ENCODE data around the gene GRM1.
"Not testable (repeated sequence)": the region's sequence is repeated elsewhere in the genome, so short reads cannot be mapped to it uniquely, and the experiment has no call there.

The GRM1 gene

DNA sequence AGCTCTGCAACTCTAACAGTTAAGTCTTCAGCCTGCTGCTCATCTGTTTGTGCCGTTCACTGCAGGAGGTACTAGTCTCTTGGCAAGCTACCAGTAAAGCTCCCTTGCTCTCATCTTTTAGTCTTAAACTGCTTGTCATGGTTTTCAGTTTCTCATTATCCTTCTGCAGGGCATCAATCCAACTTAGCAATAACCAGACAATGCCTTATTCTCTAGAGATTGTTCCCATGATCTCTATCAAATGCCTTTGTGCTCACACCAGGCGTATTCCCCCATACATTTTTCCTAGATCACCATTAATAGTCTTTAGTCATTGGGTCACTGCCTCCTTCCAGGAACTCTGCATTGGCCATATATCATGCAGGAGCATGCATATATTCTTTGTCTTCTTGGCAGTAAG is 171.3 kb downstream of the GRM1 start:
- FAIRE-seq: no peak

DNA sequence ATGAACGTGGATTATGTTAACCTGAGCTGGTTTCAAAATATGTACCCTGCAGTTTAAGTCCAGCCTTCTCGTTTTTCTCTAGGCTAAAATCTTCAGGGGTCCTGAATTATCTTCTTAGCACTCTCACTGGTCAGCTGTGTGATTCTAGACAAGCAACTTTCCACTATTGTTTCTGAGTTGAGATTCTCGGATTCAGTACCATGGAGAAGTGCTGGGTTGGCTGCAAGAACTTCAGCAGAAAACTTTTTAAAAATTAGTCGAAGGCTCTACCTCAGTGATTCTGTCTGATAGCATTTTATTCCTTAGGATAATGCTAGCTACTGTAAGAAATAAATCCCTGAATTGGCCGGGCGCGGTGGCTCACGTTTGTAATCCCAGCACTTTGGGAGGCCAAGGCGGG is 173.7 kb downstream of the GRM1 start:
- FAIRE-seq: no peak

DNA sequence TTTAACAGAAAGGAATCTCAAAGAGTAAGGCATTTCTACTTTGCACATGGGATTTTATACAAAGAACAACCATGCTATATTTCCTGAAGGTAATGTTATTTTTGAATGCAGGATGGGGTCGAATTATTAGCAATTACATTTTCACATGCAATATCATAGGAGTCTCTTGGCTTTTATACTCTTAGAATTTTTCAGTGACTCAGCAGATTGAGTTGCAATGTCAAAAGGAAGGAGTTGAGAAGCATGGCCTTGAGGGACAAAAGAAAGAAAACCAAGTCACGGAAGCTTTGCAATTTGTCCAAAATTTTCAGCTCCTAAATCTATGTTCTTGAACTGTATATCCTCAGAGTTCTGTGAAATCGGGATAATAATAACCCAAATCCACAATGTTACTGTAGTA is 181.1 kb downstream of the GRM1 start:
- no peak for FAIRE-seq

DNA sequence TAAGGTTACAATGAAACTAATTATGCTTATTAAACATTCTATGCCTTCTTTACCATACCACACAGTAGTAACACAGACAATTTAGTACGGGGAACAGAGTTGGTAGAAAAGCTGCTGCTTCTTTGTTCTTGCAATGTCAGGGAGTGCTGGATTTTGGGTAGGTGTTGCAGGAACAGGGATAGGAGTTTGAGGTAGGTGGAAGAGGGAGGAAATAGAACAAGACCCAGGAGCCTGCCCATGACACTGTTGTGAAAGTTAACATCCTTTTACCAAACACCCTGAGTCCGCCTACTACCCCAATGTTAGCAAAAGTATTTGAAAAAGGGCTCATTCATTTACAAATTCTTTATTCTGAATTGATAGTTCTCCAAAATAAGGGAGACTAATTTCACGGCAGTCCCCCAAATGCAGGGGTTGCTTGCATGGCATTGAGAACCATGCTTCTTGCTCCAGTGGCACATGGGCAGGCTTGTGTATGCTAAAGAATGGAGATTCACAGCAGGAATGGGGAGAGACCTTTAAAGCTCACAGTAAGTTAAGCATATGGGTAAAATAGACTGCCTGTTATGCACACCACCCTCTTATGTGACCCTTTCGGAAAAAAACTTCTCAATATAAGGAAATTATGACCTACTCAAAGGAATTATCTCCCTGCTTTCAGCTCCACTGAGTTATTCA is 181.7 kb downstream of the GRM1 start:
- no peak for FAIRE-seq

DNA sequence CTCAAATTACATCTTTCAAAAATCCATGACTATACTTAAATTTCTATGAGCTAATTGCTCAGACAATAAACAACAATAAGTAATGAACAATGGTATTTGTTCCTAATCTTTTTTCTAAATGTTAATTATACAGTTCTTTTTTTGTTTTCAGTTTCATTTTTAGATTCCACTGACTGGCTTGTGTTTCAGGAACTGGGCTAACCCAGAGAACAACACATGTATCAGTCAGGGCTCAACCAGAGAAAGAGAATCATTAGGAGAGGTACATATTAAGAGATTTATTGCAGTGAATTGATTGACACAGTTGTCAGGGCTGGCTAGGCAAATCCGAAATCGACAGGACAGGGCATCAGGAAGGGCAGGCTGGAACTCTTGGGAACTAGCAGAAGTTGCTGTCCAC is 182.8 kb downstream of the GRM1 start:
- no peak for FAIRE-seq

DNA sequence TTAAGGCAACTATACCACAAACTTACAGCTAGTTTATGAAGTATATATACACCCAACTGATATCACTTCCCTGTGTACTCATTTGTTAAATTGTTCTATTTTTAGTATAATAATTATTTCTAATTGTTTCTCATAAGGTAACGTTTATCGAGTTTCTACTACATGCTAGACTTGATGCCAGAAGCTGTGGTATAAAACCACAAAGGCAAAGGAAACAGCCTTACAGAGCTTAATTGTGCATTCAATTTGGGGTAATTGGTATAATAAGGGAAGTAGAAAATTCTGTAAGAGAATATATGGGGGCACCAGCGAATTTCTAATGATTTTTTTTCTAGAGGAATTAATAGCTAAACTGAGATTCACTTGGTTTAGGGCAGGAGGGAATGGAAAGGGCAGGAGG is 183.9 kb downstream of the GRM1 start:
- no peak for FAIRE-seq

DNA sequence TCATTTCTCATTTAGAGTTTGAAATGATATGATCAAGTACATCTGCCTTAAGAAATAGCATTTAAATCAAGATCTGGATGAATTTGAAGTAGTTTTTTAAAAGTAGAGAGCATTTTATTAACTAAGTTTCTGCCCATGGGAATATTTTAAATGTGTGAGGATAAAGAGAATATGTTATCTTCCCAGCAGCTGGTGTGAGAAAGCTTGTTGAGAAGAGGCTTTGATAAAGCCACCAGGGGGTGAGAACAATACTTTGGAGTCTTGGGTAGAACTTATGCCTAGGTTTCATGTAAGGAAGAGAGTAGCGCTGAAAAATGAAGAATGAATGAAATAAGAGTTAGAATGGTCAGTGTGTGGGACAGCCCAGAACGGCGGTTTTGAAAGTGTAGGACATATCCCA is 190.2 kb downstream of the GRM1 start:
- no peak for FAIRE-seq

DNA sequence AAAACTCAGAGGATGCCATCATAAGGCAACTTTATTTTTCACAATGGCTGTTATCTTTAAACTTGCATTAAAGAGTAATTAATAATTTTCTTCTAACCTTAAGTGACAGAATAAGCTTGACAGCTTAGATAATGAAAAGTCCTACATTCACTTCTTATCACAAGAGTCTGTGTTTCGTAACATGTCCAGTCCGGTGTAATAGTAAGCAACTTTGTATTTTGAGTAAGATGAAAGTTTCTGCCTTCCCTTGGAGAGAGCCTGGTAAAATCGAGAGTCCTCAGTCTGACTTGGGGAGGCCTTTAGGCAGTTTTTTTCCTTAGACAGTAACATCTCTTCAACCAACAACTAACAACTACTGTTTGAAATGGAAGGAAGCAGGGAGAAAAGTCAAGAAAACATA is 195.6 kb downstream of the GRM1 start:
- FAIRE-seq: no peak

DNA sequence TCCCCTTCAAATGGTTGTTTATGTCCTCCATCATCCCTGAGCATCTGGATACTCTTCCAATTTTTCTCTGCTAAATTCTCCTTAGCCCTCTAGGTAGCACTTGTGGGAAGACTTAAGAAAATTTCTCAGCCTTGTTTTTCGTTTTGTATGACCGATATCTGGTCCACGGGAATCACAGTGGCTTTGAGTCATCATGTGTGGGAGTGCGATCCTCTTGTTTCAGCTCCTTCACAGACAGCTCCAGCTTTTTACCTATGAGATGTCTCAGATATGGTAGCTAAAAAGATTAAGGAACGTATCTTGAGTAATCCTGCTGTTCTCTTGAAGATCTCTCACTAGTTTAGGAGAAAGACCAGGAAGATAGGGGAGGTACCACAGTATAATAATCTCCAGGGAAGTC is 196.1 kb downstream of the GRM1 start:
- no peak for FAIRE-seq

DNA sequence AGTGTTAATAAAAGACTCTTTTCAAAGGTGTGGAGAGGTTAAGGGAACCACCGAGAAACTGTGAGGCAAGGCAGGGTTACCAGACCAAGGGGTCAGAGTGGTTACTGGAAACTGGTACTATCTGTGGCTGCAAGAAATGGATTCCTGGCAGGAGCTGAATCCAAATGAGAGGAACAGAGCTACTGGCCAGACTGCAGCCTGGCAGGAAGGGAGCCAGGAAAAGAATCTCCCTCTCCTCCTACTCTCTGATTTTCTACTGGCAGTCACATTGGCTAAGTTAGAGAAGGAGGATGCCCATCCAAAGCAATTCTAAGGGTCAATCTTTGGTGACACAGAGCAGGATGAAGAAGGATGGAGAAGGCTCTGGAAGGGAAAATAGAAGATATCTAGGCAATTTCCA is 211.5 kb downstream of the GRM1 start:
- FAIRE-seq: no peak

DNA sequence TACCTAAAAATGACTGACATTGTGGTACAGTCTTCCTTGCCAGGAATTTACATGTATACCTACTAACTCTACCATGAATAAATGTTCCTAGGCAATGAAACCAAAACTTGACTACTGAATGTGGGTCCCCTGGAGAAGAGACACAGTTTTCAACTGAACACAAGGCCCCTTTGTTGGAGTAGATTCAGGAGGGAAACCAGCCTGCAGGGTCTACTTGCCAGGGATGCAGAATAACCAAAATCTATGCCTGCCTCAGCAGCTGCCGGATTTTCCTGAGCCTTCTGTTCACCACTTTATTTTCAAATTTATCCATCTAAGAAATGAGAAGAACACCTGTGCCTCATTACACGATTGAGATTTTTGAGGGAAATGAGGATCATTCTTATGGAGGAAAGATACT is 211.9 kb downstream of the GRM1 start:
- no peak for FAIRE-seq

DNA sequence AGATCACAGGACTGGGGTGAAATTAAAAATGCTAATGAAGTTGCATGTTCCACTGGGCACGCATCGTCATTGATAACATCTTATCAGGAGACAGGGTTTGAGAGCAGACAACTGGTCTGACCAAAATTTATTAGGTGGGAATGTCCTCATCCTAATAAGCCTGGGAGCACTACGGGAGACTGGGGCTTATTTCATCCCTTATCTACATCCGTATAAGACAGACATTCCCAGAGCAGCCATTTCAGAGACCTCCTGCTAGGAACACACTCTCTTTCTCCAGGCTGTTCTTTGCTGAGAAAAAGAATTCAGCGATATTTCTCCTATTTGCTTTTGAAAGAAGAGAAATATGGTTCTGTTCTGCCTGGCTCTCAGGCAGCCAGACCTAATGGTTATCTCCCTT is 214.8 kb downstream of the GRM1 start:
- FAIRE-seq: not testable (repeated sequence)

DNA sequence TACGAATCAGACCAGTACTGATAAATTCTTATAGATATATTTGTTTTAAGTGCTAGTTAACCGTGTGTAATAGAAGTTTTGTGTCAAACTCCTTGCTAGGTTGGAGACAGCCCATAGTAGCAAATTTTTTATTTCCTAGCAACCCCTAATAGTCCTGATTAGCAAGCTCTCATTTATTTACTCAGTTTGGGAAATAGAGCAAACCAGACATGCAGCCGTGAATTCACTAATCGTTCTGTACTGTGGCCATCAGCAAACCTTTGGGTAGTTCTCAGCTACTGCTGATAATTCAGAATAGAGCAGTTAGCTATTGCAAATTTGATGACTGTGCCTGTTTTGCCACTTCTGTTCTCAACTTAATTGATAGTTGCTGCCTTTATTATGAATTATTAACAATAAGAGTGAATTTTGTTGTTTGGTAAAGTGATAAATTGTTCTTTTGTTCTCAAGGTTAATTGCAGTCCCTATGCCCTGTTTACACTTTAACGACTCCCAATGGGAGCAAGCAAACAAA is 215.8 kb downstream of the GRM1 start:
- no peak for FAIRE-seq

DNA sequence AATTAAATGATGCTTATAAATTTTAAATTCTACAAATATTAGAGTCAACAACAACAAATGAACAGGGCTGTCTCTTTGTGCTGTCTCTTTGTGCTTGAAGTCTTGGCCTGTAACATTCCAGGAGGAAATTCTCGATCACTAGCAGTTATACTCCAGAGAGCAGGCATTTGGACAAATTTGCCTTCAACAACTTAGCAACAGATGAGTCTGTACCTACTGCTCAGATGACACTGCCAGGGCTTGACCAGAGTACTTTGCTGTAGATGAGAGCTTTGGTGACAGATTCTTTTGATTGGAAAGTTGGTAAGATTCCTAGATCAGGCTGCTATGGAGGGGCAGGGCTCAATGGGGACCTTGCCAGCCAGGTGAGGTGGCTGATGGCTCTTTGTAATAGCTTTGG is 217.2 kb downstream of the GRM1 start:
- no peak for FAIRE-seq

DNA sequence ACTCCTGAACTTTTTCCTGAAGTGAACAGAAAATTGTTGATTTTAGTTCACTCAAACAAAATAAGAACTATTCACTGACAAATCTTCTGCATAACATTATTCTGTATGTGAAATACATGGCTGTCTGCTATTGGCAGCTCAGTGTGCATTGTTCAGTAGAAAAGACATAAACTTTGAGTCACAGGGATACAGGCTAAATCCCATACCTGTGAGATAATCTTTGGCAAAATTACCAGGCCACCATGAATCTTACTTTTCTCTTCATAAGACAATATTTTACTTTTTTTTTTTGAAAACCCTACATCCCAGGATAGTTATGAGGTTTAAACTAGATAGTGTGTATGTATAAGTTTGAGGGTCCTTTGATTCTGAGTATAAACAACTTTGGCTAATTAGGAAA is 224.8 kb downstream of the GRM1 start:
- no peak for FAIRE-seq

DNA sequence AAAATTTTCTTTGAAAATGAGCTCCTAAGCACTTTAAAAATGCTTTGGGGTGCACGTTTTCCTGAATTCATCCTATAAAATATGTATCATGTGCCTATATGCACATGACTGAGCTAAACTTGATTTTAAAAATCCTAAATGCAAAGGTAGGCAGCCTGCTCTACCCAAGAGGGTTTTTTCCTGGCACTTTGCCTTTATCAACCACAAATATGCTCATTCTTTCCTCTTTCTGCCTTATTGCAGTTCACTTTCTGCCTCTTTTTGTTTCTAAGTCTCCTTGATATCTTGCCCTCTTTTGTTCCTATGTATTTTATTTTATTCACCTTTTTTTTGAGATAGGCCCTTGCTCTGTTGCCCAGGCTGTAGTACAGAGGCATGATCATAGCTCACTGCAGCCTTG is 229.3 kb downstream of the GRM1 start:
- no peak for FAIRE-seq

DNA sequence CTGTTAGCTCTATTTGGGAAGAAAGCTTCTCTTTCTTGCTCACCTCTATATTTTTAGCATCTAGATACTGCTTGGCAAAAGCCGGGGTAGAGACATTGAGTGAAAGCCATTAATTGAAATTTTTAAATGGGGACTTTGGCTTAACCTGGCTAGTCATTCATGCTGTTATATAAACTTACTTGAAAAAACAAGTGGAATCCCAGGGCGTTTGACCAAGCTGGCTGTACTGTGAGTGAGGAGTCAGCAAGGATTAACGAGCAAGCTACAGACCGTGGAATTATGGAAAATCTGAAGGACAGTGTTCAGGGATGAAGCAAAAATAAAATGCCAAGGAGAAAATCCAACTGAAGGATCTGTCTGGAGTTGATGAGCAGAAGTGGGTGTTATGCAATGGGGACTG is 232.0 kb downstream of the GRM1 start:
- FAIRE-seq: no peak

DNA sequence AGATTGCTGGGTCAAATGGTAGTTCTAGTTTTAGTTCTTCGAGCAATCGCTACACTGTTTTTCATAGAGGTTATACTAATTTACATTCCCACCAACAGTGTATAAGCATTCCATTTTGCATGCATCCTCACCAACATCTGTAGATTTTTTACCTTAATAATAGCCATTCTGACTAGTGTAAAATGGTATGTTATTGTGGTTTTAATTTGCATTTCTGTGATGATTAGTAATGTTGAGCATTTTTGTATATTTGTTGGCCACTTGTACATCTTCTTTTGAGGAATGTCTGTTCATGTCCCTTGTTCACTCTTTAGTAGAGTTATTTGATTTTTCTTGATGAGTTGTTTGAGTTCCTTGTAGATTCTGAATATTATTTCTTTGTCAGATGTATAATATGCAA is 236.2 kb downstream of the GRM1 start:
- FAIRE-seq: no peak

DNA sequence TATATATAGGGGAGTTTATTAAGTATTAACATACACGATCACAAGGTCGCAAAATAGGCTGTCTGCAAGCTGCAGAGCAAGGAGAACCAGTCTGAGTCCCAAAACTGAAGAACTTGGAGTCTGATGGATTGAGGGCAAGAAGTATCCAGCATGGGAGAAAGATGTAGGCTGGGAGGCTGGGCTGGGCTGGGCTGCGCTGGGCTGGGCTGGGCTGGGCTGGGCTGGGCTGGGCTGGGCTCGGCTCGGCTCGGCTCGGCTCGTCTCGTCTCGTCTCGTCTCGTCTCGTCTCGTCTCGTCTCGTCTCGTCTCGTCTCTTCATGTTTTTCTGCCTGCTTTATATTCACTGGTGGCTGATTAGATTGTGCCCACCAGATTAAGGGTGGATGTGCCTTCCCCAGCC is 238.6 kb downstream of the GRM1 start:
- no peak for FAIRE-seq

DNA sequence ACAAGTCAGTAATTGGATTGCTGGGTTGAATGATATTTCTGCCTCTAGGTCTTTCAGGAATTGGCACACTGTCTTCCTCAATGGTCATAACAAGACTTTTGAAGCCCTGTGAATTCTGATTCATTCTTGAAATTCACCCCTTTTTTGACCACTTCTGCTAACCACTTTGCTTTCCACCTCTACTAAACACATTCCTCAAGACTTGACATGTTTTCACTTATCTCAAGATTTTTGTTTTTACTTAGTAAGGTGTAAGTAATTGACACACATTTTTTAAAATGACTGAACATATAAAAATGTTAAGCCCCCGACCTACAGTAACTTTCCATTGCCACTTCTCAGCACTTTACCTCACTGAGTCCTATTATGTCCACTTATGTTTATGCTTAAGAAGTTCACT is 239.1 kb downstream of the GRM1 start:
- FAIRE-seq: no peak

DNA sequence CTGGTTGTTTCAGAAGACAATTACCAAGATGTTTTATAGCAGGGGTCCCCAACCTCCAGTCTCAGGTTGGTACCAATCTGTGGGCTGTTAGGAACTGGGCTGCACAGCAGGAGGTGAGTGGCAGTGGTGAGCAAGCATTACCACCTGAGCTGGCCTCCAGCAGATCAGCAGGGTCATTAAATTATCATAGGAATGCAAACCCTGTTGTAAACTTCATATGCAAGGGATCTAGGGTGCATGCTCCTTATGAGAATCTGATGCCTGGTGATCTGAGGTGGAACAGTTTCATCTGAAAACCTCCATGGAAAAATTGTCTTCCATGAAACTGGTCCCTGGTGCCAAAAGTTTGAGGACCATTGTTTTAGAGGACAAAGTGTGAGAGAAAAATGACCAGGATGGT is 240.6 kb downstream of the GRM1 start:
- no peak for FAIRE-seq

DNA sequence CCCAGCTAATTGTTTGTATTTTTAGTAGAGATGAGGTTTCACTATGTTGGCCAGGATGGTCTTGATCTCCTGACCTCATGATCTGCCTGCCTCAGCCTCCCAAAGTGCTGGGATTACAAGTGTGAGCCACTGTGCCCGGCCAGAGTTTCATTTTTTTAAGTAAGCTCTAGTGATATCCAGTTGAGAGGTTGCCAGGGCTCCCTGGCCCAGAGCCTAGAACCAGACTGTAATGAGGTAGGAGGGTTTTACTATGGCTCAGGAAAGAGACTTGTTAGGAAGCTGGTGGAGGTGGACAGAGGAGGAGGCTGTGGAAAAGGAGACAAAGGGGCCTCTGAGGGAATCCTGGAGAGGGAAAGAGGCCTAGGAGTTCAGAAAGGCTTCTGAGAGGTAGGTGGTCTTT is 242.3 kb downstream of the GRM1 start:
- FAIRE-seq: not testable (repeated sequence)

DNA sequence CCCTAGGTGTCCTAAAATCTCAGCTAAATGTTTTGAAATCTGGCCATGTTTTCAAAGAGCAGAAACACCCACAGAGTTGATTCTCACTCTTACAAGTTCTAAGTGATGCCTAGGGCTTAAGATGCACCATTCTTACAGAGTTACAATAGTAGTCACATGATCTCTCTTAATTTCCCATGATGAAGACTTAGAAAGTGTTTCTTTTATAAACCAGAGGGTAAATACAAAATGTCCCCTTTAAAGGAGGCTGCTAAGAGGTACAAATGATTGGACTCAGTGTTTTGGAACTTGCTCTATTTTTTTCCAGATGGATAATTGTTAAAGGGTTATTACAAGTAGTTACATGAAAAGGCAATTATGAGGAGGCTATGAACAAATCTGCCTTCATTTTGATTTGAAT is 244.6 kb downstream of the GRM1 start:
- no peak for FAIRE-seq

DNA sequence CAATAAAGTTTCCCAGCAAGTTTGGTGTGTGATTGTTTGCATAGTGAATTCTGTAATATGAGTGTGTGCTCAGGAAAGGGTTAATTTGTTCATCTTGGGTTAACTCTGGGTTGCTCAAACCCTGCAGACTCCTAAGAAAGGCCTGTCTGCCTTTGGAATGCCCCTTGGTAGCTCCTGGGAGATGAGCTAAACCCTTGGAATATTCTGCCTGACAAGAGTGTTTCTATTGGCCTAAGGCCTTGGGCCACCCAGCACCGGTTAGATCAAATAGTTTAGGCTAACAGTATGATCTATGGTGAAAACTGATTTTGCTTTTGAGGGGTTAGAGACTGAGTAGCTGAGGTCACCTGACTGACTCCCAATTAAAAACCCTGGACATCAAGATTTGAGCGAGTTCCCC is 248.3 kb downstream of the GRM1 start:
- no peak for FAIRE-seq

DNA sequence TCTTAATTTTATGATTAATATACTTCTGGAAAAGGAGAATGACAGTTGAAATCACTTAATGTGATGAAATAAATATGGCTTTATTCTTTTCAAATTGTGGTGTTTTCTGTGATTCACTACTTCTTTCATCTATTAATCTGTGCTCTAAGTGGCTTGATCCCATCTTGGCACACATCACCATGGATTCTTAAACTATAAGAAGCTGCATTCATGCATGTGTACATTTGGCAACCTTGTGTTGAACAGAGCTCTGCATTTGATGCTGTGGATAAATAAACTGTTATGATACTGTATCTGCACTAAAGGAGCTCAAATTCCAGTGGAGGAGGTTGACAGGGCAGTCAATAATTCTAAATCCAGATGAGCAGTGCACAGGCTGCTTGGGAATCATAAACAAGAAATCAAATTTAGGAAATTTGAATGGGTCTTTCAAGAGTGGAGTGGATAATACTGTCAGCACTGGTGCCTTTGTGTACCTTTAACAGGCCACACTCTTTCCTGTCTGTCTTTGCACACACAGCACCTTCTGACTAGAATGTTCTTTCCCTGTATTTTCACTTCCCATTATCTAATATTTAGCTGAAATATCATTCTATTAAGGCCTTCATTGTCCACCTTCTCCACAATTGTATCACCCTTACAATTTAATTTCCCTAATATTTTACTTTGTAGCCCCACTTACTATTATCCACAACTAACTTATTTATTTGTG is 252.9 kb downstream of the GRM1 start:
- FAIRE-seq: no peak

Measured in G401.6 (cell line).